ENCODE data around the gene PODXL2.

DNA sequence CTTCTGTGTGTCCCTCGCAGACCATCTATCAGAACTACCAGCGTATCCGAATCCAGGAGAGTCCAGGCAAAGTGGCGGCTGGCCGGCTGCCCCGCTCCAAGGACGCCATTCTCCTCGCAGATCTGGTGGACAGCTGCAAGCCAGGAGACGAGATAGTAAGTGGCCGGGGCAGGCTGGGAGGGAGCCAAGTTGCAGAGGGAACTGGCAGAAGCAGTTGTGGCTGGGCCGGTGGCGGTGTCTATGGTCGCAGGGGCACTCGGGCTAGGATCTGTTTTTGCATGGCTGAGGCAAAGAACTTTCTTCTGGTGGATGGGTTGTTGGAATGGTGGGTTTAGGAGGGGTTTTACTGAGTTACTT is 20.6 kb upstream of the PODXL2 start:
- no peak for TF ChIP-seq RAD21 (IDR thresholded peaks at IDR 0.05 in 1 of 2, conservative IDR thresholded peaks at IDR 0.05 in 1 of 2; ENCODE audit: low read depth in 2 of 2, low read length in 2 of 2)
- TF ChIP-seq POLR2AphosphoS5 (IDR thresholded peaks at IDR 0.05; ENCODE audit: low read depth, low read length) = no peak; the same call in 1 of the 2 replicates
- TF ChIP-seq POLR2A (IDR thresholded peaks at IDR 0.05; ENCODE audit: control extremely low read depth in 1 of 2, low read depth in 2 of 2, low read length in 2 of 2) = no peak

Data from H1 (cell line).